GM12878 (cell line): Measurements from ENCODE around the gene TOP1.

Source experiments
- CHD4 ChIP-seq: fragments of 200-600 bp; sonication (generic); IDR thresholded peaks from 2 replicates; pipeline ENCODE4 v1.6.1; 2016; ENCODE audit warnings: mild to moderate bottlenecking
- EGR1 ChIP-seq, 2 experiments: IDR thresholded peaks; 1 replicate in 1 of 2; 2 replicates in 1 of 2; pipeline ENCODE4 v1.6.1; 2011 to 2012; ENCODE audit warnings: low read depth in 2 of 2, low read length in 2 of 2, borderline replicate concordance in 1 of 2, mild to moderate bottlenecking in 1 of 2, moderate library complexity in 1 of 2
- STAT3 ChIP-seq: IDR thresholded peaks from 2 replicates; pipeline ENCODE4 v1.6.1; 2011; ENCODE audit warnings: low read depth, low read length, improper control_type of control experiment
- TF ChIP-seq, protein P1 (sequence below): IDR thresholded peaks from 2 replicates; pipeline ENCODE4 v1.6.1; 2012; ENCODE audit warnings: low read depth, low read length, improper control_type of control experiment
- TF ChIP-seq, protein P2 (sequence below), 3 experiments: IDR thresholded peaks in 2 of 3; conservative IDR thresholded peaks in 1 of 3; 2 replicates each; pipeline ENCODE4 v1.5.1; 2011; ENCODE audit warnings: low read depth in 3 of 3, low read length in 3 of 3, mild to moderate bottlenecking in 3 of 3, control low read depth in 2 of 3, moderate library complexity in 2 of 3, inconsistent platforms in 1 of 3, mixed read lengths in 1 of 3; ENCODE audit not compliant: control insufficient read depth in 2 of 3, insufficient read depth in 1 of 3; ENCODE audit errors: extremely low read depth in 1 of 3

DNA sequence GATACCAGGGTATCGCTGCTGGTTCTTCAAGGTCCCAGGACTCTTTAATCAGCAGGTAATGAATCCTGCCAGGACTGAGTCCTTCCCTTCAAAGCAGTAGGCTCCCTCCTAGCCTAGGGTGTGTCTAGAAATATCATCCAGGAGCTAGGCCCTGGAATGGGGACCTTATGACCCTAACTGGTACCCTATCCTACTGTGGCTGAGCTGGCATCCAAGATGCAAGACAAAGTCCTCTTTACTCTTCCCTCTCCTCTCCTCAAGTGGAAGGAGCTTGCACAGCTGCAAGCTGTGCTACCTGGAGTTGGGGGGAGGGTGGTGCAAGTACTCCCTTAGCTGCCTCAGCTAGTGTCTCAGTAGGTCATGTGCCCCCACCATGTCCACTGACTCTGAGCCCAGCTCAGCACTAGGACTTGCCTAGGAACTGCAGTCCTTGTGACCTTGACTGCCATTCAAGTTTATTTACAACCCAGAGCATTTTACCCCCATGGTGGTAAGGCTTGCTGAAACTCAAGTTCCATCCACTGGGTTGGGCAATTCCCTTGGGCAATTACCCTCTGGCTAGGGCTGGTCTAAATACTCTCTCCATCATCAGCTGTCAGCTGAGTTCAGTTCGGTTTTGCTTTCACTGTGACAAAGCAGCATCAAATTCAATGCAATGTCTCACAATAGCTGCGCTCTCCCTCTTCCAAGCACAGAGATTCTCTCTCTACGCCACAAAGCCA lies 48.4 kb upstream of the TOP1 start:
- TF ChIP-seq, protein P1, sequence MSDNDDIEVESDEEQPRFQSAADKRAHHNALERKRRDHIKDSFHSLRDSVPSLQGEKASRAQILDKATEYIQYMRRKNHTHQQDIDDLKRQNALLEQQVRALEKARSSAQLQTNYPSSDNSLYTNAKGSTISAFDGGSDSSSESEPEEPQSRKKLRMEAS, result no peak
- TF ChIP-seq CHD4, result no peak
- TF ChIP-seq EGR1 (IDR thresholded peaks at IDR 0.05; ENCODE audit: borderline replicate concordance in 1 of 2, low read depth in 2 of 2, low read length in 2 of 2), result no peak
- no peak for TF ChIP-seq STAT3
- TF ChIP-seq, protein P2, sequence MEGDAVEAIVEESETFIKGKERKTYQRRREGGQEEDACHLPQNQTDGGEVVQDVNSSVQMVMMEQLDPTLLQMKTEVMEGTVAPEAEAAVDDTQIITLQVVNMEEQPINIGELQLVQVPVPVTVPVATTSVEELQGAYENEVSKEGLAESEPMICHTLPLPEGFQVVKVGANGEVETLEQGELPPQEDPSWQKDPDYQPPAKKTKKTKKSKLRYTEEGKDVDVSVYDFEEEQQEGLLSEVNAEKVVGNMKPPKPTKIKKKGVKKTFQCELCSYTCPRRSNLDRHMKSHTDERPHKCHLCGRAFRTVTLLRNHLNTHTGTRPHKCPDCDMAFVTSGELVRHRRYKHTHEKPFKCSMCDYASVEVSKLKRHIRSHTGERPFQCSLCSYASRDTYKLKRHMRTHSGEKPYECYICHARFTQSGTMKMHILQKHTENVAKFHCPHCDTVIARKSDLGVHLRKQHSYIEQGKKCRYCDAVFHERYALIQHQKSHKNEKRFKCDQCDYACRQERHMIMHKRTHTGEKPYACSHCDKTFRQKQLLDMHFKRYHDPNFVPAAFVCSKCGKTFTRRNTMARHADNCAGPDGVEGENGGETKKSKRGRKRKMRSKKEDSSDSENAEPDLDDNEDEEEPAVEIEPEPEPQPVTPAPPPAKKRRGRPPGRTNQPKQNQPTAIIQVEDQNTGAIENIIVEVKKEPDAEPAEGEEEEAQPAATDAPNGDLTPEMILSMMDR (IDR thresholded peaks at IDR 0.05 in 2 of 3, conservative IDR thresholded peaks at IDR 0.05 in 1 of 3; ENCODE audit: control insufficient read depth in 2 of 3, extremely low read depth in 1 of 3, insufficient read depth in 1 of 3, low read depth in 3 of 3, low read length in 3 of 3), result no peak
